Fibroblast of skin of abdomen (primary cell): ENCODE measurements around the gene KDM5B.

Experiments
- DNase-seq: peaks from one replicate; pipeline ENCODE4 v3.0.0-alpha.2; 2013

The KDM5B gene

GRCh38 chr1:202711949-202712635 lies 96.1 kb downstream of the KDM5B start:
- no peak for DNase-seq

DNA sequence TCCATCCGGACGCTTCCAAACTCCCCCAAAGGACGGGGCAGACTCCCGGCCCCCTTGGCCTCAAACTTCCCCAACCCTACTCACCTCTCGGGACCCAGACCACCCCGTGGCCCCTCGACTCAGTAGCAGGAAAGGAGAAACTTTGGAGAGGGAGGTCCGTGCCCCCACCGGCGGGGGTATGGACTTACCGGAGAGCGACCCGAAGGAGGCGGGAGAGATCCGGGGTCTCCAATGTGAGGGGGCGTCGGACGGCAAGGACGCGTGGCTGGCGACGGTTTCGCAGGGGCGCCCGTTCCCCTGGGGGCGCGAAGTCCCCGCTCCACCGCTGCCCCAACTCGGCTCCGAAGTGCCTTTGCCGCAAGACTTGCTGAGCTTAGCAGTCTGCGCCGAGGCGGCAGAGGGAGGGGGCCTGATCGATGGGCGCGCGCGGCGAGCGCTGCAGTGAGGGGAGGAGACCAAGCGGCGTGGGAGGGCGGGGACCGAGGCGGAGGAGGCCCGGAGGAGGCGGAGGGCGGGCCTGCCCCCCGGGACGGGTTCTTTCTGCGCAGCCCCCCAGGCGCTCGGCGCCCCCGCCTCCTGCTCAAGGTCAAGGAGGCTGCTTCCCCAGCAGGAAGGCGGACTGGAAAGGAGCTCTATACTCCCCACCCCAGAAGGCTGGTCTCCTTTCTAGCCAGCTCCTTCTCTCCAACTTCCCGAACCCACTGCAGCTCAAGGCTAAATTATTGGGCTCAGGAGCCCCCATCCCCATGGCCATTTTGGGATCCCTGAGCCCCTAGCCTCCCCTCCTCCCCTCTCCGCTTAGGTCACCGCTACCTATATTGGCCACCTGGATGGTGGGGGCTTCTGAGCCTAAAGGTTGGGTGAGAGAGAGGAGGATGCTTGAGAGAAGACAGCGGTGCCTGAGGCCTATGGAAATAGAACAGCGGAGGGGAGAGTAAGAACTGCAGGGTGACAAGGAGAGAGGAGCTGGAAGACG lies 97.9 kb downstream of the KDM5B start, which contains the start of gene SYT2:
TSS of gene SYT2 (minus strand) at position 385 of the 976 bp plus-strand sequence. CDS start 104,682 bp downstream, outside the sequence.
- DNase-seq, result peak; percentile 18

GRCh38 chr1:202709276-202710041 lies 98.8 kb downstream of the KDM5B start:
- DNase-seq, result no peak

DNA sequence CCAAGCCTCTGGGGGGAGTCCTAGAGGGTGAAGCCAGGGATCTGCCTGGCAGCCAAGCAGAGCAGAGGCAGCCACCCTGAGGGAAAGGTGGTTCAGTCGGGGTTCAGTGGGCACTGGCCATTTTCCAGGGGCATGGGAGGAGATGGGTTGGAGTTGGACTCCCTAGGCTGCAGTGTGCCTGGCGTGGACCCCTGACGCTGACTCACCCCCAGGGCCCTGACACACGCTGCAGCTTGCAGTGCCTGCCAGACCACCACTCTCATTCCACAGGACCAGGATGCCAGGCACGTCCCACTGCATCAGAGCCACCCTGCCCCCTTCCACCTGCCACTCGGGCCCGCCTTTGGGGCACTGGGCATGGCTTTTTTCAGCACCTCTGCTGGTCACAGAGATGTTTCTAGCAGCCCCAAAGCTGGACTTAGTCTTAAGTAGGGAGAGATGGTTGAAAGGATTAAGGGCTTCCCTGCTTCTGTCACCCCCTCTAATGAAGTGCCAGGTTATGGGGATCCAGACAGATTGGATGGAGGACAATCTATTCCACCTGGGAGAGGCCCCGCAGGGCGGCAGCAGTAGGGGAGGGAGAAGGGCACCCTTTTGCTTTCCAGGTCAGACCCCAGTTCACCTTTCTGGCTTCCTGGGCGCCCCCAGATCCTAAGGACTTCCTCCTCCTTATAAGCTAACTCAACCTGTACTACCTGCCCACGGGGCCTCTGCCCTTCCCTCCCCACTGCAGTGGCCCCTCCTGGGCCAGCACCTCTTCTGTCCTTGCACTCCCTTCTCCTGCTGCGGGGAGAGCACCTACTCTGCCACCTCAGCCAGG lies 99.6 kb downstream of the KDM5B start:
- DNase-seq, result no peak

DNA sequence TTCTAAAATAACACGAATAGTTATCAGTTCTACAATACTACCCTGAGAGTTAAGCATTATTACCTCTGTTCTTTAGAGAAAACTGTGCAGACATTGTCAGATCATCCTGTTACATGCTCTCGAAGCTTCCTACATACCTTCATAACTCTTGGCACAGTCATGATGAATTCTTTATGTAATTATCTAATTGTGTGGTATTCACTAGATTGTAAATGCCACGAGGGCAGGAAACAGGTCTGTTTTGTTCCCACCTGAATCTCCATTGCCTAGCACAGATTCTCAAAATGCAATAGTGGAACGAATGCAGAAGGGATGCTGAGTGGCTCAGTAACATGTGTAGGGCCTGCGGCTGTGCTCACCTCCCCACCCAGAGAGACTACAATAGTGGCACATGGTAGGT lies 101.4 kb downstream of the KDM5B start:
- no peak for DNase-seq

GRCh38 chr1:202704601-202705000 lies 103.6 kb downstream of the KDM5B start:
- no peak for DNase-seq

DNA sequence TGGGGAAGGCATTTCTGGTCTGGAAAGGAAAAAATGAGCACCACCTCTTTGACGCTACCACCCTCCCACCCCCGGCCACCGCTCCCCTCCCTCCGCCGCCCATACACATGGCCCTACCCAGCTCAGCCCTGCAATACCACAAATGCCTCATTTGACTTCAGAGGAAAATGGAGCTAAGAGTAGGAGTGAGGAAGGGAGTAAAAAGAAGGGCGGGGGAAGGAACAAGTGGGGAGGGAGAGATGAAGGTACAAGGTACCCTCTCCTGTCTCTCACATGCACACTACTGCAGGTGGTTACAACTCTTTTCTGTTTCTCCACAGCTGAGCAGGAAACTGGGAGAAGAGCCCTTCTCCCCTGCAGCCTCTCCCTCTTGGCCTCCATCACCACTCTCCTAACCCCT lies 105.0 kb downstream of the KDM5B start:
- DNase-seq, result no peak

DNA sequence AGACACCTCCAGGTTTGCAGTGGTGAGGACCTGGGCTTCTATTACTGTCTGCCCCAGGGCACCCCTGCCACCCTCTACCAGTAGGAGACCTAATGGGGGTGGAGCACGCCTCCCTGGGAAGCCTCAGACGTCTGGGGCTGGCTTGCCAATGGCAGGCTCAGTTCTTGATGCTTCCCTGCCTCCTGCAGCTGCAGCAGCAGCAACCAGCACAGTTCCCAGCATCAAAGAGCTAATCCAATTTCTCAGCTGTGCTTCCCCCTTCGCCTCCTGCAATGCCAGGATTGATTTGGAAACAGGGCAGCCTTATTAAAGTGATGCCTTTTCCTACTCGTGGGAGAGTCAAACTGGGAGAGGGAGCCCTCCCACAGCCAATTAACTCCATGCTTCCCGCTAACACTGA lies 106.1 kb downstream of the KDM5B start:
- no peak for DNase-seq

- no peak for DNase-seq
Observed at GRCh38 chr1:202701200-202701599, 107.0 kb downstream of the KDM5B start.

- no peak for DNase-seq
Observed at GRCh38 chr1:202700061-202700460, 108.2 kb downstream of the KDM5B start.

- no peak for DNase-seq
Observed at GRCh38 chr1:202698276-202698675, 109.9 kb downstream of the KDM5B start.

GRCh38 chr1:202697038-202697437 lies 111.2 kb downstream of the KDM5B start:
- DNase-seq, result no peak

- DNase-seq, result no peak
Observed at GRCh38 chr1:202694314-202694713, 113.9 kb downstream of the KDM5B start.

DNA sequence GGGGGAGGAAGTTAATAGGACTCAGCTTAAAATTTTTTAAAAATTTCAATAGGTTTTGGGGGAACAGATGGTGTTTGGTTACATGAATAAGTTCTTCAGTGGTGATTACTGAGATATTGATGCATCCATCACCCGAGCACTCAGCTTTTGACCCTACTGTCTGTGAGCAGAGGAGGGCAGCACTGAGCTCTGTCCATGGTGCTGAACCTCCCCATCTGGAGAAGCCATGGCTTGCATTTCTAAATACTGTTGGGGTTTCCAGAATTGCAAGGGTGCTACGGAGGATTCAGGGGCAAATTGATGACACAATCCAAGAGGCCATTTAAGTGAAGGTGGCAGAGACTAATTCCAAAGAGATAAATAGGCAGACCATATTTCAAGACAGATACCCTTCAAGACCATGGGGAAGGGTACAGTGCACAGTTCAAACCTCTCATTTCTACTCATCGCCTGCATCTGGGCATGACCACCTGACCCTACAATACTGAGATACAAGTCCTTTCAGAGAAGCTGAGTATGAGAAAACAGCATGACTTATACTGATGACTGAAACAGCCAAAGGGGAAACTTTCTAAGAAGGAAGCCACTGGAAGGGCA lies 115.2 kb downstream of the KDM5B start:
- peak; percentile 67 for DNase-seq

DNA sequence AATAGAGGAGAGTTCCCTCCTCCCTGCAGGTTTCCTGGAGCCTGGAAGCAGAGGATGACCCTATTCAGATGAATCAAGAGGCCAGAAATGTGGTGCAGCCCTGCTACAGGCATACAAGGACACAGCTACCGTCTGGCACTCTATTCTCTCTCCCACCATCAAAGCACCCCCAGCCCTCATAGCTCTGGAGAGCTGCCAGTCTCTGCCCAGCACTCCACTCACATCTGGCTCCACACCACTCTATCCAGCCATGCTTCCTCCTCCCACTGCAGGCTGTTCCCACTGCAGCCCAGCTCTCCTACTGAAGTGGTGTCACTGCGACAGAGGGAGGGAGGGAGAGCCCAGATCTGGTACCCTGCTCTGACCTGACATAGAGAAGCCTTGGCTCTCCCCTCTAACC lies 116.4 kb downstream of the KDM5B start:
- no peak for DNase-seq

DNA sequence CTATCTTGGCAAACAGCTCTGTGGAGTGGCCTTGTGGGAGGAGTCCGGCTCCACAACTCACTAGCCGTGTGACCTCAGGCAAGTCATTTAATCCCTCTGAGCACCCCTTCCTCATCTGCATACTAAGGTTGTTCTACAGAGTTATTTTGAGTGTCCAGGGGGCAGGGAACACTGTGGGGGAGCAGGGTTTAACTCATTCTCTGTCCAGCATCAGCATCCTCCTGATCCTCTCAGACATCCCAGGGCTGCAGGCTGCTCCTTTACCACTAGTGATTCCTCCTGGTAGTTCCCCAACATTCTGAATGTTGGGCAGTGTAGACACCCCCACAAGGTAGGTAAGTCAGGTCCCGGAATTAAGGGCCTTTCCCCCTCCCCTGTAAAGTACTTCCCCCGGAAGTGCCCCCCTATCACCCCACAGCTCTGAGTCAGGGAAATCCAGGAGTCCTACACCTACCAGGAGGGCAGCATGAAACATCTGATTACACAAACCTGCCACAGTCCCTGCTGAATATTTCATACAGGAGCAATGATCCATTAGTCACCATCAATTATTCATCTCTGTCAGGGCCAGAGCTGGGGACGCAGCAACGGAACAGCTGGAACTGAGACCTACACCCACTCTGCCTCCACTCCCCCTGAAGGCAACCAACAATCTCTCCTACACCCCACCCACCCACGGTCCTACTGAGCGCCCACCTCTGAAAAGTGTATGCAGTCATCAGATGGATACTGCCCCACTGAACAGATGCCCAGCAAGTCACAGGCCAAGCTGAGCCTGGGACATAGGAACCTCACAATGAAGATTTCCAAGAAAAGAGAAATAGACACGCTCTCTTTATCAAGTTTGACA lies 118.5 kb downstream of the KDM5B start:
- DNase-seq, result no peak

DNA sequence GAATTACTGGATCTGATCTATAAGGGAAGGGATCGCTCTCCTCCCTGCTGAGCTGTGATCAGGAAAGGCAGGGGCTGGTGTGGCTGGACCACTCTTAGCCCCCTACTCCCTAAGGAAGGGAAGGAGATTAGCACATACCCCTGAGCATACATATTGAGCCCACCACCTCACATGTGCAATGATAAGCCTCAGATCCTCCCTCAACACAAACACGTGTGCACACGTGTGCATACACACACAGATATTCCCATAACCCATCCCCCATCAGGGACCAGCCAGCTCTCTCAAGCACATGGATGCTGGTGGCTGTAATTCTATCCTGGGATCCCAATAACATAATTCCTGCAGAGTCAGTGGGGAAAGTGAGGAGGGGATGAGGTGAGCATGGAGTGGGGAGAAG lies 119.1 kb downstream of the KDM5B start:
- DNase-seq, result no peak

GRCh38 chr1:202688401-202688800 lies 119.8 kb downstream of the KDM5B start:
- no peak for DNase-seq

- no peak for DNase-seq
Observed at GRCh38 chr1:202687798-202688197, 120.4 kb downstream of the KDM5B start.

- DNase-seq, result no peak
Observed at GRCh38 chr1:202687370-202687769, 120.9 kb downstream of the KDM5B start.

GRCh38 chr1:202685641-202686040 lies 122.6 kb downstream of the KDM5B start:
- no peak for DNase-seq
